Fibroblast of lung (primary cell): ENCODE measurements around the gene CDS1.

Experiments
- EZH2 ChIP-seq: IDR thresholded peaks from 2 replicates; pipeline ENCODE4 v1.5.1; 2012; ENCODE audit warnings: low read length, control low read depth, mild to moderate bottlenecking; ENCODE audit errors: missing control alignments
- TF ChIP-seq, protein P1 (sequence below), 2 donors: IDR thresholded peaks in 1 of 2; conservative IDR thresholded peaks in 1 of 2; 1 replicate in 1 of 2; 2 replicates in 1 of 2; pipeline ENCODE4 v1.5.1; 2011 to 2012; ENCODE audit warnings: low read length in 2 of 2, control low read depth in 1 of 2, inconsistent platforms in 1 of 2, low read depth in 1 of 2, mild to moderate bottlenecking in 1 of 2

DNA sequence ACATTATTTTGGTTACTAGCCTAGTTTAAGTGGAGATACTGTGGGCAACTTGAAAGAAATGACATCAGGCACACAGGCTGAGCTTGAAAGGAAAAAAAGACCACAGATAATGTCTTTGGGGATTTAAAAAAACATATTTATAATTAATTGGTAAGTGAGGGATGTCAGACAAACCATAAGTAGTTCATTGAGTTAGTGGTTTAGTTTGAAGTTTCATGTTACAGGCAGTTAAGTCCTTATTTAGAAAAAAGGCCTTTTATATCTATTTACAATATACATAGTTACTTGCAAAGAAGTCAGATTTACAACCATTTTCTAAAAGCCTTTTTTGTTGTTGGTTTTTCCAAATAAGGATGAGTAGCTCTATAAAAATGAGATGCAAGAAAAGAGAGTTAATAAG lies 89.2 kb downstream of the CDS1 start:
- TF ChIP-seq, protein P1, sequence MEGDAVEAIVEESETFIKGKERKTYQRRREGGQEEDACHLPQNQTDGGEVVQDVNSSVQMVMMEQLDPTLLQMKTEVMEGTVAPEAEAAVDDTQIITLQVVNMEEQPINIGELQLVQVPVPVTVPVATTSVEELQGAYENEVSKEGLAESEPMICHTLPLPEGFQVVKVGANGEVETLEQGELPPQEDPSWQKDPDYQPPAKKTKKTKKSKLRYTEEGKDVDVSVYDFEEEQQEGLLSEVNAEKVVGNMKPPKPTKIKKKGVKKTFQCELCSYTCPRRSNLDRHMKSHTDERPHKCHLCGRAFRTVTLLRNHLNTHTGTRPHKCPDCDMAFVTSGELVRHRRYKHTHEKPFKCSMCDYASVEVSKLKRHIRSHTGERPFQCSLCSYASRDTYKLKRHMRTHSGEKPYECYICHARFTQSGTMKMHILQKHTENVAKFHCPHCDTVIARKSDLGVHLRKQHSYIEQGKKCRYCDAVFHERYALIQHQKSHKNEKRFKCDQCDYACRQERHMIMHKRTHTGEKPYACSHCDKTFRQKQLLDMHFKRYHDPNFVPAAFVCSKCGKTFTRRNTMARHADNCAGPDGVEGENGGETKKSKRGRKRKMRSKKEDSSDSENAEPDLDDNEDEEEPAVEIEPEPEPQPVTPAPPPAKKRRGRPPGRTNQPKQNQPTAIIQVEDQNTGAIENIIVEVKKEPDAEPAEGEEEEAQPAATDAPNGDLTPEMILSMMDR (conservative IDR thresholded peaks at IDR 0.05 in 1 of 2, IDR thresholded peaks at IDR 0.05 in 1 of 2; ENCODE audit: low read depth in 1 of 2, low read length in 2 of 2), result no peak
- no peak for TF ChIP-seq EZH2
